HUES64 (cell line): ENCODE data around the gene SGK1.

Source experiments
- H3K27ac ChIP-seq: 2 replicates; pipeline ENCODE4 v1.7.0; 2013; ENCODE audit warnings: low read depth, low read length, inconsistent platforms
- H3K27me3 ChIP-seq: 2 replicates; pipeline ENCODE4 v1.6.1; 2013; ENCODE audit warnings: mild to moderate bottlenecking, low read length; ENCODE audit not compliant: insufficient read depth
- H3K36me3 ChIP-seq: 2 replicates; pipeline ENCODE4 v1.6.1; 2013; ENCODE audit warnings: mild to moderate bottlenecking, low read length; ENCODE audit not compliant: insufficient read depth
- H3K4me1 ChIP-seq: 2 replicates; pipeline ENCODE4 v1.6.1; 2013; ENCODE audit warnings: mild to moderate bottlenecking, low read length, moderate library complexity; ENCODE audit not compliant: insufficient read depth
- H3K4me3 ChIP-seq: 2 replicates; pipeline ENCODE4 v1.5.1; 2013; ENCODE audit warnings: mild to moderate bottlenecking, low read length, moderate library complexity
- H3K9ac ChIP-seq: 2 replicates; pipeline ENCODE4 v1.6.1; 2013; ENCODE audit warnings: mild to moderate bottlenecking, low read depth, low read length
- H3K9me3 ChIP-seq: 2 replicates; pipeline ENCODE4 v1.6.1; 2013; ENCODE audit warnings: low read depth, low read length; ENCODE audit not compliant: insufficient read depth
- WGBS: fragments of 150-250, 120-280 bp; methylation state at CpG from one replicate; pipeline ENCODE4 v1.1.7; 2013; ENCODE audit warnings: missing lambda C conversion rate; 5-methylcytosine and 5-hydroxymethylcytosine counted together

The SGK1 gene

GRCh38 chr6:134251320-134251719 lies 66.6 kb downstream of the SGK1 start:
- H3K4me1 ChIP-seq = peaks cover 14% of the 10 kb centered on the region; the same call in 1 of the 2 replicates
- H3K27ac ChIP-seq = no peak overlapping the region
- H3K4me3 ChIP-seq = no peak overlapping the region
- H3K9me3 ChIP-seq = no peaks in the 10 kb centered on the region
- H3K27me3 ChIP-seq = no peaks in the 10 kb centered on the region
- no peaks in the 10 kb centered on the region for H3K36me3 ChIP-seq
- WGBS = 84% methylated on average over 3 of the region's 3 CpGs
- H3K9ac ChIP-seq = no peak overlapping the region

GRCh38 chr6:134250776-134251175 lies 67.1 kb downstream of the SGK1 start:
- H3K4me3 ChIP-seq = no peak overlapping the region
- H3K27ac ChIP-seq = no peak overlapping the region
- H3K36me3 ChIP-seq = no peaks in the 10 kb centered on the region
- H3K4me1 ChIP-seq = peaks cover 14% of the 10 kb centered on the region; the same call in 1 of the 2 replicates
- H3K27me3 ChIP-seq = no peaks in the 10 kb centered on the region
- 94% methylated on average over 2 of the region's 2 CpGs for WGBS
- no peak overlapping the region for H3K9ac ChIP-seq
- no peaks in the 10 kb centered on the region for H3K9me3 ChIP-seq

GRCh38 chr6:134249759-134250602 lies 67.9 kb downstream of the SGK1 start:
- no peaks in the 10 kb centered on the region for H3K9me3 ChIP-seq
- no peak overlapping the region for H3K9ac ChIP-seq
- 88% methylated on average over 7 of the region's 7 CpGs for WGBS
- no peak overlapping the region for H3K4me3 ChIP-seq
- peaks cover 14% of the 10 kb centered on the region; the same call in 1 of the 2 replicates for H3K4me1 ChIP-seq
- H3K27me3 ChIP-seq = no peaks in the 10 kb centered on the region
- no peaks in the 10 kb centered on the region for H3K36me3 ChIP-seq
- H3K27ac ChIP-seq = no peak overlapping the region

GRCh38 chr6:134249239-134249758 lies 68.6 kb downstream of the SGK1 start:
- H3K27ac ChIP-seq = no peak overlapping the region
- H3K9me3 ChIP-seq = no peaks in the 10 kb centered on the region
- H3K36me3 ChIP-seq = no peaks in the 10 kb centered on the region
- no peak overlapping the region for H3K4me3 ChIP-seq
- peaks cover 14% of the 10 kb centered on the region; the same call in 1 of the 2 replicates for H3K4me1 ChIP-seq
- H3K27me3 ChIP-seq = no peaks in the 10 kb centered on the region
- 92% methylated on average over 5 of the region's 5 CpGs for WGBS
- no peak overlapping the region for H3K9ac ChIP-seq

- no peaks in the 10 kb centered on the region for H3K27me3 ChIP-seq
- 0 out of 2 replicates have a peak, but pooled peaks cover 9% of the 10 kb centered on the region for H3K4me1 ChIP-seq
- H3K27ac ChIP-seq = no peak overlapping the region
- no peak overlapping the region for H3K9ac ChIP-seq
- WGBS = 86% methylated on average over 2 of the region's 4 CpGs
- no peaks in the 10 kb centered on the region for H3K36me3 ChIP-seq
- H3K9me3 ChIP-seq = no peaks in the 10 kb centered on the region
- no peak overlapping the region for H3K4me3 ChIP-seq
Measured at GRCh38 chr6:134247844-134248580, 69.9 kb downstream of the SGK1 start.

GRCh38 chr6:134247231-134247833 lies 70.6 kb downstream of the SGK1 start:
- Histone ChIP-seq H3K4me1 (0 out of 2 replicates have a peak, but pooled peaks cover 9% of the 10 kb centered on the region), H3K27me3 (no peaks in the 10 kb centered on the region), H3K36me3 (no peaks in the 10 kb centered on the region), H3K9me3 (no peaks in the 10 kb centered on the region), H3K9ac (no peak overlapping the region), H3K27ac (no peak overlapping the region), H3K4me3 (no peak overlapping the region)
- 91% methylated on average over 5 of the region's 5 CpGs for WGBS

- no peaks in the 10 kb centered on the region for H3K36me3 ChIP-seq
- H3K9ac ChIP-seq = no peak overlapping the region
- no peaks in the 10 kb centered on the region for H3K9me3 ChIP-seq
- no peak overlapping the region for H3K27ac ChIP-seq
- no peaks in the 10 kb centered on the region for H3K27me3 ChIP-seq
- no peak overlapping the region for H3K4me3 ChIP-seq
- no CpG with 5 or more reads among the region's 1 CpG for WGBS
- H3K4me1 ChIP-seq = 0 out of 2 replicates have a peak, but pooled peaks cover 9% of the 10 kb centered on the region
Measured at GRCh38 chr6:134245706-134246105, 72.2 kb downstream of the SGK1 start.

- no peak overlapping the region for H3K9ac ChIP-seq
- 81% methylated on average over 1 of the region's 2 CpGs for WGBS
- H3K9me3 ChIP-seq = no peaks in the 10 kb centered on the region
- H3K27me3 ChIP-seq = no peaks in the 10 kb centered on the region
- H3K27ac ChIP-seq = no peak overlapping the region
- H3K4me1 ChIP-seq = 0 out of 2 replicates have a peak, but pooled peaks cover 9% of the 10 kb centered on the region
- H3K36me3 ChIP-seq = no peaks in the 10 kb centered on the region
- H3K4me3 ChIP-seq = no peak overlapping the region
Measured at GRCh38 chr6:134245041-134245440, 72.9 kb downstream of the SGK1 start.

GRCh38 chr6:134240665-134241431 lies 77.1 kb downstream of the SGK1 start:
- no peaks in the 10 kb centered on the region for H3K9me3 ChIP-seq
- H3K9ac ChIP-seq = no peak overlapping the region
- H3K4me3 ChIP-seq = no peak overlapping the region
- 95% methylated on average over 9 of the region's 9 CpGs for WGBS
- H3K36me3 ChIP-seq = no peaks in the 10 kb centered on the region
- no peaks in the 10 kb centered on the region for H3K27me3 ChIP-seq
- no peak overlapping the region for H3K27ac ChIP-seq
- H3K4me1 ChIP-seq = peaks cover 5% of the 10 kb centered on the region; the same call in 1 of the 2 replicates

- no peaks in the 10 kb centered on the region for H3K27me3 ChIP-seq
- H3K9ac ChIP-seq = no peak overlapping the region
- H3K4me1 ChIP-seq = peaks cover 5% of the 10 kb centered on the region; the same call in 1 of the 2 replicates
- 78% methylated on average over 6 of the region's 6 CpGs for WGBS
- no peaks in the 10 kb centered on the region for H3K9me3 ChIP-seq
- H3K36me3 ChIP-seq = no peaks in the 10 kb centered on the region
- H3K27ac ChIP-seq = no peak overlapping the region
- no peak overlapping the region for H3K4me3 ChIP-seq
Measured at GRCh38 chr6:134238960-134239795, 78.7 kb downstream of the SGK1 start.
